NOMO-1 treated with dmso at 0.1 percent for 144 hours (cell line): ENCODE data around the gene SASS6.
A peak's percentile ranks its signal among the peaks of the same experiment; 100 is the strongest.

Experiments used
- DNase-seq: peaks from one replicate; lab custom pipeline; 2025; ENCODE audit not compliant: unreplicated experiment; lab: John Stamatoyannopoulos, UW

SASS6 gene

GRCh38 chr1:100050139-100050538, 82.6 kb downstream of the SASS6 start:
- DNase-seq: no peak

- peak; percentile 21 for DNase-seq
Measured at GRCh38 chr1:100047235-100047708, 85.5 kb downstream of the SASS6 start.

GRCh38 chr1:100045206-100045605, 87.5 kb downstream of the SASS6 start:
- no peak for DNase-seq

- DNase-seq: no peak
Measured at GRCh38 chr1:100039591-100039990, 93.1 kb downstream of the SASS6 start.

- DNase-seq: peak; percentile 9
Measured at GRCh38 chr1:100038660-100039287, 94.0 kb downstream of the SASS6 start.

- peak; percentile 70 for DNase-seq
Measured at GRCh38 chr1:100037927-100038659, 94.6 kb downstream of the SASS6 start.

GRCh38 chr1:100037656-100037926, 95.1 kb downstream of the SASS6 start:
- no peak for DNase-seq

GRCh38 chr1:100036718-100037655, 95.7 kb downstream of the SASS6 start:
- no peak for DNase-seq

GRCh38 chr1:100035214-100035613, 97.5 kb downstream of the SASS6 start:
- DNase-seq: no peak

- DNase-seq: no peak
Measured at GRCh38 chr1:100034470-100034869, 98.3 kb downstream of the SASS6 start.
